KMS-11 (cell line): ENCODE results near the gene JAK2.

Experiments used
- H2AFZ ChIP-seq: fragments of 200-600 bp; sonication (generic); 2 replicates; pipeline ENCODE4 v1.6.1; 2016; ENCODE audit warnings: antibody characterized with exemption, mixed run types, low read depth
- H3K27ac ChIP-seq: fragments of 200-600 bp; sonication (generic); 2 replicates; pipeline ENCODE4 v1.6.1; 2016; ENCODE audit warnings: mild to moderate bottlenecking, mixed run types
- H3K27me3 ChIP-seq: fragments of 200-600 bp; sonication (generic); 2 replicates; pipeline ENCODE4 v1.6.1; 2017; ENCODE audit warnings: mild to moderate bottlenecking, low read depth, mixed run types, moderate library complexity; ENCODE audit not compliant: insufficient read depth
- H3K36me3 ChIP-seq: fragments of 200-600 bp; sonication (generic); 2 replicates; pipeline ENCODE4 v1.6.1; 2017; ENCODE audit warnings: mild to moderate bottlenecking, mixed run types; ENCODE audit not compliant: insufficient read depth
- H3K4me1 ChIP-seq: fragments of 200-600 bp; sonication (generic); 2 replicates; pipeline ENCODE4 v1.6.1; 2016; ENCODE audit warnings: mild to moderate bottlenecking, low read depth, mixed run types; ENCODE audit not compliant: poor library complexity, severe bottlenecking
- H3K4me2 ChIP-seq: fragments of 200-600 bp; sonication (generic); 2 replicates; pipeline ENCODE4 v1.7.0; 2016; ENCODE audit warnings: mild to moderate bottlenecking, mixed run types
- H3K4me3 ChIP-seq: fragments of 200-600 bp; sonication (generic); IDR thresholded peaks from 2 replicates; pipeline ENCODE4 v1.6.1; 2017; ENCODE audit warnings: low read depth, low read length, mixed read lengths; ENCODE audit not compliant: insufficient read depth
- H3K79me2 ChIP-seq: fragments of 200-600 bp; sonication (generic); 2 replicates; pipeline ENCODE4 v1.6.1; 2016; ENCODE audit warnings: low read depth, mixed run types; ENCODE audit not compliant: insufficient read depth
- H3K9ac ChIP-seq: fragments of 200-600 bp; sonication (generic); 2 replicates; pipeline ENCODE4 v1.6.1; 2016; ENCODE audit warnings: mild to moderate bottlenecking, mixed run types
- H4K20me1 ChIP-seq: fragments of 200-600 bp; sonication (generic); 2 replicates; pipeline ENCODE4 v1.6.1; 2016; ENCODE audit warnings: mild to moderate bottlenecking, mixed run types; ENCODE audit not compliant: insufficient read depth
- CTCF ChIP-seq: fragments of 200-600 bp; sonication (generic); conservative IDR thresholded peaks from 2 replicates; pipeline ENCODE4 v1.6.1; 2017; ENCODE audit warnings: low read depth, mild to moderate bottlenecking, antibody characterized with exemption, low read length, moderate library complexity, mixed read lengths

Gene JAK2

DNA sequence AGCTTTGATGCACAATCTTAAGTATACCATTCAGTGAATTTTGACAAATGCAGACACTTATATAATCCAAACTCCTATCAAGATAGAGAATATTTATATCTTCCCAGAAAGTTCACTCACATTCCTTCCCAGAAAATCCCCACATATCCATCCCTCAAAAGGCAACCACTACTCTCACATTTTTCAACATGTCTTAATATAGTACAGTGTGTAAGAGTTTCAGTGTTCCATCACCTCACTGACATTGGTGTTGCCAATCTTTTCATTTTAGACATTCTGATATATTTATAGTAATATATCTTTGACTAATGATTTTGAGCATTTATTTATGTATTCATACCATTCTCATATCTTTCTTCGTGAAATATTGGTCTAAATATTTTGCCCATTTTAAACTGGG is 38.1 kb upstream of the JAK2 start:
- Histone ChIP-seq H3K9ac (no peak overlapping the region), H3K27ac (no peak overlapping the region), H3K36me3 (no peaks in the 10 kb centered on the region), H3K4me3 (no peak overlapping the region), H3K4me2 (no peak overlapping the region), H3K4me1 (no peaks in the 10 kb centered on the region), H4K20me1 (no peaks in the 10 kb centered on the region), H2AFZ (no peak overlapping the region), H3K27me3 (no peaks in the 10 kb centered on the region), H3K79me2 (no peaks in the 10 kb centered on the region)
- no peak for TF ChIP-seq CTCF

GRCh38 chr9:4955836-4956235 is 29.2 kb upstream of the JAK2 start:
- Histone ChIP-seq H4K20me1 (no peaks in the 10 kb centered on the region), H3K79me2 (no peaks in the 10 kb centered on the region), H3K4me2 (no peak overlapping the region), H3K4me1 (no peaks in the 10 kb centered on the region), H3K27ac (no peak overlapping the region), H3K27me3 (no peaks in the 10 kb centered on the region), H3K9ac (no peak overlapping the region), H2AFZ (no peak overlapping the region), H3K36me3 (no peaks in the 10 kb centered on the region), H3K4me3 (no peak overlapping the region)
- no peak for TF ChIP-seq CTCF

DNA sequence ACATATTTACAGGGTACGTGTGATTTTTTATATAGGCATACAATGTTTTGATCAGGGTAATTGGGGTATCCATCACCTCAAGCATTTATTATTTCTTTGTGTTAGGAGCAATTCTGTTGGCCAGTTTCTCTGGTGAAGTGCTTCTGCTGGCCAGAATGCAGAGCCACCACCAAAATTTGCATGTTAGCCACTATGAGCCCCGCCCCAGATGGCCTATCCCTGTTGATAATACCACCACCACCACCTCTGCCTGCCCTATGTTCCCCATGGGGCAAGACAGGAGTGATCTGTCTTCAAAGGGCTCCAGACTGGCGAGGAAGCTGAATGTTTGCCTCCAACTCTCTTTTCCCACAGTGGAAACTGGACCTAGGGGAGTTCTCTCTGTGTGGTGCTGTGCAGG is 26.0 kb upstream of the JAK2 start:
- H3K4me2 ChIP-seq, result no peak overlapping the region
- no peak for TF ChIP-seq CTCF
- no peak overlapping the region for H2AFZ ChIP-seq
- H3K79me2 ChIP-seq, result no peaks in the 10 kb centered on the region
- no peak overlapping the region for H3K27ac ChIP-seq
- H3K9ac ChIP-seq, result no peak overlapping the region
- no peaks in the 10 kb centered on the region for H3K36me3 ChIP-seq
- H4K20me1 ChIP-seq, result no peaks in the 10 kb centered on the region
- H3K27me3 ChIP-seq, result no peaks in the 10 kb centered on the region
- H3K4me1 ChIP-seq, result no peaks in the 10 kb centered on the region
- H3K4me3 ChIP-seq, result no peak overlapping the region

DNA sequence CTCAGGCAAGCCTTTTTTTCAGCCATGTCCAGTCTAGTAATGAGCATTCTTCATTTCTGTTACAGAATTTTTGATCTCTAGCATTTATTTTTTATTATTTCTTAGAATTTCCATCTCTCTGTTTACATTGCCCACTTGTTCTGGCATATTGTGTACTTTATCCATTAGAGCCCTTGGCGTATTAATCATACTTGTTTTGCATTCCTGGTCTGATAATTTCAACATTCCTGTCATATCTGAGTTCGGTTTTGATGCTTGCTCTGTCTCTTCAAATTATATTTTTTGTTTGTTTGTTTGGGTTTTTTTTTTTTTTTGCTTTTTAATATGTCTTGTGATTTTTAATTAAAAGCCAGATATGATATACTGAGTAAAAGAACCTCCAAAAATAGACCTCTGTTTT is 23.0 kb upstream of the JAK2 start:
- H3K4me2 ChIP-seq, result no peak overlapping the region
- TF ChIP-seq CTCF, result no peak
- no peak overlapping the region for H3K9ac ChIP-seq
- H3K27me3 ChIP-seq, result no peaks in the 10 kb centered on the region
- no peaks in the 10 kb centered on the region for H3K79me2 ChIP-seq
- no peaks in the 10 kb centered on the region for H4K20me1 ChIP-seq
- H2AFZ ChIP-seq, result no peak overlapping the region
- no peaks in the 10 kb centered on the region for H3K36me3 ChIP-seq
- no peak overlapping the region for H3K4me3 ChIP-seq
- no peak overlapping the region for H3K27ac ChIP-seq
- H3K4me1 ChIP-seq, result no peaks in the 10 kb centered on the region

DNA sequence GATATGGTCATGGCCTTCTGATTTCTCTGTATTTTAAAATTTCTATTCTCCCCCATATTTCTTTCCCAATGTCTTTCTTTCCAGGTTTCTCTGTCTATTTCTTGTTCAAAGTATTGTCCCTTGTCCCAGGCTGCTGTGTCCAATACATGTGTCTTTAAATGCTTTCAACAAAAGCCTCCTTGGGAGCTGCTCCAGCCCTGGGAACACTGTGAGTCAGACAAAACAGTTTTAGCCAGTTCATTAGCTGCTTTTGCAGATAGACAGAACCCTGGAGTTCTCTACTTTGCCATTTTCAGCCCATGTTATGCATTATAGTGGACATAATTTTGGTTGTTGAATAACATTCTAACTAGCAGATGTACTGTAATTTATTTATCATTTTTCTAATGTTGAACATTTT is 20.5 kb upstream of the JAK2 start:
- Histone ChIP-seq H3K4me1 (no peaks in the 10 kb centered on the region), H3K4me3 (no peak overlapping the region), H3K27ac (no peak overlapping the region), H2AFZ (no peak overlapping the region), H3K79me2 (no peaks in the 10 kb centered on the region), H3K27me3 (no peaks in the 10 kb centered on the region), H3K4me2 (no peak overlapping the region), H3K9ac (no peak overlapping the region), H4K20me1 (no peaks in the 10 kb centered on the region), H3K36me3 (no peaks in the 10 kb centered on the region)
- TF ChIP-seq CTCF, result no peak
